Cardiac muscle cell (in vitro differentiated cells and primary cell): ENCODE results near the gene SAXO2. TPM values are rescaled to one million over a fixed set of nuclear protein-coding genes. Genes with fewer than 3 reads are reported as not detected.
A peak's percentile ranks its signal among the peaks of the same experiment; 100 is the strongest.
"Not testable (repeated sequence)": the region's sequence is repeated elsewhere in the genome, so short reads cannot be mapped to it uniquely, and the experiment has no call there.

Source experiments
- DNase-seq, 2 donors: peaks; one replicate each; pipeline versions ENCODE4 v3.0.0 to v3.0.0-alpha.2; 2010 to 2017; ENCODE audit warnings: low read depth in 1 of 2, low spot score in 1 of 2
- H3K27ac ChIP-seq: fragments of 200-600 bp; sonication (generic); 2 replicates; pipeline ENCODE4 v1.5.1; 2016
- H3K27me3 ChIP-seq: fragments of 200-600 bp; sonication (generic); 2 replicates; pipeline ENCODE4 v1.6.0; 2016; ENCODE audit warnings: control low read depth
- H3K36me3 ChIP-seq: fragments of 200-600 bp; sonication (generic); 2 replicates; pipeline ENCODE4 v1.5.1; 2016; ENCODE audit warnings: control low read depth
- H3K4me1 ChIP-seq: fragments of 200-600 bp; sonication (generic); 2 replicates; pipeline ENCODE4 v1.8.1; 2017; ENCODE audit warnings: low read depth, mild to moderate bottlenecking, mixed run types
- H3K4me3 ChIP-seq: fragments of 200-600 bp; sonication (generic); 2 replicates; pipeline ENCODE4 v1.5.1; 2016; ENCODE audit warnings: mild to moderate bottlenecking
- H3K9me3 ChIP-seq: fragments of 200-600 bp; sonication (generic); 2 replicates; pipeline ENCODE4 v1.5.1; 2017; ENCODE audit warnings: low read depth, mild to moderate bottlenecking, control low read depth
- polyA plus RNA-seq: library from polyadenylated mRNA; unstranded; fragments of >200 nt; fragmentation: Nextera tagmentation; extraction: Ambion mirVana; gene quantifications from 2 replicates; pipeline ENCODE4 v1.2.1, GENCODE V29; 2016
- total RNA-seq: library from RNA; depleted of rRNA; stranded (reverse); fragments of >200 nt; gene quantifications from 2 replicates; pipeline ENCODE4 v1.2.3, GENCODE V29; 2016

The SAXO2 gene
- total and polyA plus RNA-seq, 2 experiments from 2014 or later = 7.0 to 20.6 TPM

GRCh38 chr15:82325646-82326045, 63.0 kb downstream of the SAXO2 start:
- not testable (repeated sequence) for H3K27ac ChIP-seq

GRCh38 chr15:82326896-82327295, 64.3 kb downstream of the SAXO2 start:
- DNase-seq, H3K36me3 ChIP-seq, H3K27ac ChIP-seq: not testable (repeated sequence)

More at GRCh38 chr15:82325646-82326045, 63.0 kb downstream of the SAXO2 start:
- not testable (repeated sequence) for DNase-seq, H3K27me3 ChIP-seq, H3K4me1 ChIP-seq, H3K36me3 ChIP-seq, H3K4me3 ChIP-seq, H3K9me3 ChIP-seq

GRCh38 chr15:82327372-82327771, 64.8 kb downstream of the SAXO2 start:
- not testable (repeated sequence) for H3K36me3 ChIP-seq, H3K4me3 ChIP-seq, H3K9me3 ChIP-seq, H3K27me3 ChIP-seq, H3K4me1 ChIP-seq, DNase-seq, H3K27ac ChIP-seq

More at GRCh38 chr15:82326896-82327295, 64.3 kb downstream of the SAXO2 start:
- not testable (repeated sequence) for H3K27me3 ChIP-seq, H3K4me1 ChIP-seq, H3K4me3 ChIP-seq, H3K9me3 ChIP-seq

- DNase-seq, H3K9me3 ChIP-seq, H3K4me3 ChIP-seq, H3K36me3 ChIP-seq, H3K4me1 ChIP-seq, H3K27ac ChIP-seq, H3K27me3 ChIP-seq: not testable (repeated sequence)
Measured at GRCh38 chr15:82329039-82329438, 66.4 kb downstream of the SAXO2 start.

- H3K36me3 ChIP-seq, H3K9me3 ChIP-seq, H3K4me1 ChIP-seq, H3K27me3 ChIP-seq, H3K27ac ChIP-seq, DNase-seq, H3K4me3 ChIP-seq: not testable (repeated sequence)
Measured at GRCh38 chr15:82330921-82331320, 68.3 kb downstream of the SAXO2 start.

GRCh38 chr15:82331576-82332304, 69.1 kb downstream of the SAXO2 start:
- H3K9me3 ChIP-seq, H3K4me3 ChIP-seq, H3K27me3 ChIP-seq, H3K27ac ChIP-seq, DNase-seq, H3K36me3 ChIP-seq, H3K4me1 ChIP-seq: not testable (repeated sequence)

- not testable (repeated sequence) for H3K4me3 ChIP-seq, H3K9me3 ChIP-seq, H3K36me3 ChIP-seq, H3K4me1 ChIP-seq, H3K27me3 ChIP-seq
- peak; percentile 7 to 60 for DNase-seq
- peak overlapping the region; percentile 88 for H3K27ac ChIP-seq
Measured at GRCh38 chr15:82332711-82333602, 70.3 kb downstream of the SAXO2 start.

GRCh38 chr15:82333603-82334553, 71.3 kb downstream of the SAXO2 start:
- not testable (repeated sequence) for H3K4me1 ChIP-seq, H3K27me3 ChIP-seq, H3K4me3 ChIP-seq, DNase-seq, H3K9me3 ChIP-seq, H3K36me3 ChIP-seq
- H3K27ac ChIP-seq = peak overlapping the region; percentile 88

Other genes starting within 250 kb of the SAXO2 start
- 12.4 and 12.7 TPM in 2 replicates for gene MEX3B, start 216.8 kb upstream of the SAXO2 start, total RNA-seq
- gene MEX3B, start 216.8 kb upstream of the SAXO2 start, polyA plus RNA-seq = 2.4 and 3.8 TPM in 2 replicates
- 42.1 and 54.8 TPM in 2 replicates for gene EFL1, start 84 bp upstream of the SAXO2 start, total RNA-seq
- 46.7 and 64.9 TPM in 2 replicates for gene EFL1, start 84 bp upstream of the SAXO2 start, polyA plus RNA-seq
- gene GOLGA6L10, start 86.7 kb downstream of the SAXO2 start, total RNA-seq = 0.12 and 0.28 TPM in 2 replicates
- gene GOLGA6L10, start 86.7 kb downstream of the SAXO2 start, polyA plus RNA-seq = 0.24 and 0.27 TPM in 2 replicates
- 6.7 and 30.1 TPM in 2 replicates for gene GOLGA6L9, start 167.0 kb downstream of the SAXO2 start, total RNA-seq
- 7.3 and 12.0 TPM in 2 replicates for gene GOLGA6L9, start 167.0 kb downstream of the SAXO2 start, polyA plus RNA-seq